GM08714 (cell line): ENCODE measurements around the gene C5orf47.

Experiments
- H3K4me3 ChIP-seq: fragments of 200-500 bp; sonication (Bioruptor generic); 2 replicates; pipeline ENCODE4 v1.5.1; 2014; ENCODE audit warnings: mild to moderate bottlenecking, low read length, inconsistent platforms
- ZNF274 ChIP-seq: IDR thresholded peaks from 2 replicates; pipeline ENCODE4 v1.6.1; 2012; ENCODE audit warnings: mild to moderate bottlenecking, low read depth, low read length

C5orf47 gene

GRCh38 chr5:174044466-174045254 is 55.7 kb downstream of the C5orf47 start:
- TF ChIP-seq ZNF274 = no peak
- no peak overlapping the region for H3K4me3 ChIP-seq

- H3K4me3 ChIP-seq = no peak within 1 kb of the TSS
- no peak for TF ChIP-seq ZNF274
These were observed 56.6 kb downstream of the C5orf47 start, which contains the start of gene NSG2 for GRCh38 chr5:174045470-174046025. Gene NSG2 (plus strand): TSS chr5:174045706. CDS start chr5:174046756, 1,050 bp downstream.

GRCh38 chr5:174046558-174046957 is 57.6 kb downstream of the C5orf47 start:
- TF ChIP-seq ZNF274 = no peak
- no peak overlapping the region for H3K4me3 ChIP-seq

- no peak overlapping the region for H3K4me3 ChIP-seq
- TF ChIP-seq ZNF274 = no peak
These were observed 58.6 kb downstream of the C5orf47 start for GRCh38 chr5:174047472-174048099.

GRCh38 chr5:174052636-174053035 is 63.7 kb downstream of the C5orf47 start:
- no peak for TF ChIP-seq ZNF274
- no peak overlapping the region for H3K4me3 ChIP-seq

GRCh38 chr5:174053905-174054304 is 64.9 kb downstream of the C5orf47 start:
- no peak overlapping the region for H3K4me3 ChIP-seq
- TF ChIP-seq ZNF274 = no peak
